ENCODE results near the gene DNAH3.

GRCh38 chr16:21158208-21159110, 7.8 kb upstream of the DNAH3 start, which contains the start of gene LDAF1:
- no peak for TF ChIP-seq TAF1 (IDR thresholded peaks at IDR 0.05; ENCODE audit: borderline replicate concordance, low read depth, low read length)
- no peak for TF ChIP-seq POLR2A (IDR thresholded peaks at IDR 0.05; ENCODE audit: low read depth, low read length)
- no peak for TF ChIP-seq POLR2AphosphoS5 (IDR thresholded peaks at IDR 0.05; ENCODE audit: low read depth, low read length)
